Measurements from ENCODE around the gene PRKAG1.

PRKAG1 gene

DNA sequence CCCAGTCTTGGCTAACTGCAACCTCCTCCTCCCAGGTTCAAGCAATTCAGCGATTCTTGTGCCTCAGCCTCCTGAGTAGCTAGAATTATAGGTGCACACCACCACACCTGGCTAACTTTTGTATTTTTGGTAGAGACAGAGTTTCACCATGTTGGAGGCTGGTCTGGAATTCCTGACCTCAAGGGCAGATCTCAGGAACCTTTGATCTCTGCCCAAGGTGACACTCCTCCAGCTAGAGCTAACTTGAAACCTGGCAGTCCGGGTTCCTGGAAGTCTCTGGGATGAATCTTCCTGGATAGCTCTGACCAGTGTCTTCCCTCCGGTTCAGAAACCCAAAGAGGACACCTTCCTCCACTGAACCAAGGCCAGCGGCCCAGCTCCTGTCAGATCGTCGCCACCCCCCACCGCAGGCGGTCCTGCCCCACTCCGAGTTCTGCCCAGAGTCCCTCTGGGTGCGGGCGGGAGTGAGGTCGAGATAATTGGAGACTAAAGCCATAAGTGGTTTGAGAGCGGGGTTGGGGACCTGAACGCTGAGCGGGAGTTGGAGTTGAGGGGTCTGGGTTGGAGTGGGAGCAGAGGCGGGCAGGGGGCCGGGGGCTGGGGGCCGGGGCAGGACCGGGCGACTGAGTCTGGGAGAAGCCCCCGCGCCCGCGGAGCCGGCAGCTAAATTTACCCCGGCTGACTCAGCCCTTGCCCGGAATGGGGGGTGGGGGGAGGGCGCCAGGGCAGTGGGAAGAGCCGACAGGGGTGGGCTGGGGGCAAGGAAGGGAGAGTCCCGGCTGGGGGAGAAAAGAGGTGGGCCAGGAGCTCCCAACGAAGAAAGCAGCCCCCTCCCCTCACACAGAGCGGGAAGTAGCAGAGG, 24.1 kb downstream of the PRKAG1 start:
- TF ChIP-seq SUZ12 (IDR thresholded peaks at IDR 0.05; ENCODE audit: extremely low read depth, insufficient read depth, insufficient read length): no peak
- no peak for TF ChIP-seq ZNF274 (IDR thresholded peaks at IDR 0.05; ENCODE audit: low read depth, low read length)
- no peak for TF ChIP-seq YY1 (IDR thresholded peaks at IDR 0.05; ENCODE audit: insufficient read depth, insufficient read length)
- peaks cover 14% of the 10 kb centered on the region for H3K4me1 ChIP-seq (ENCODE audit: insufficient read depth, insufficient read length)
- H3K27me3 ChIP-seq (ENCODE audit: insufficient read depth, insufficient read length): peaks cover 41% of the 10 kb centered on the region
- H3K9ac ChIP-seq (ENCODE audit: insufficient read length, low read depth): no peak overlapping the region
- H3K4me3 ChIP-seq (ENCODE audit: insufficient read length, low read depth): no peak overlapping the region
- no peak for DNase-seq (ENCODE audit: low read depth, low spot score)
- no peaks in the 10 kb centered on the region for H3K9me3 ChIP-seq (ENCODE audit: insufficient read depth, low read length)
- no peaks in the 10 kb centered on the region for H3K36me3 ChIP-seq (ENCODE audit: insufficient read depth, insufficient read length, low read length)

DNA sequence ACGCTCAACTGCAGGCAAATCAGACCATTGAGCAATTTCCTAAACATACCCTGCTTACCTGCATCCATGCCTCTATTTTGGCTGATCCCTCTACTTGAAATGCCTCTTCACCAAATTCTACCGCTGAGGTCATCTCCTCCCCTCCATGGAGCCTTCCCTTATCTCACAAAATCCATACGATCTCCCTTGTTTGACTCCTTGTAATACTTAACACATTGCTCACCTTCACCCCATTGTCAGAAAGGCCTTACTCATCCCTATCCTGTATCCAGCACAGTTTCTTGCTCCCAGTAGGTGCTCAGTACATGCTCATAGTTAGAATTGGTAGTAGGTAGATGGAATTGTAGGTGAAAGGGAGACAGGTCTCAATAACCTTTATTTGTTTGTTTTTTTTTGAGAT, 24.8 kb downstream of the PRKAG1 start:
- Histone ChIP-seq H3K4me1 (ENCODE audit: insufficient read depth, insufficient read length) (peaks cover 14% of the 10 kb centered on the region), H3K27me3 (ENCODE audit: insufficient read depth, insufficient read length) (peaks cover 36% of the 10 kb centered on the region), H3K9me3 (ENCODE audit: insufficient read depth, low read length) (no peaks in the 10 kb centered on the region), H3K36me3 (ENCODE audit: insufficient read depth, insufficient read length, low read length) (no peaks in the 10 kb centered on the region), H3K9ac (ENCODE audit: insufficient read length, low read depth) (no peak overlapping the region), H3K4me3 (ENCODE audit: insufficient read length, low read depth) (no peak overlapping the region)
- no peak for DNase-seq (ENCODE audit: low read depth, low spot score)
- TF ChIP-seq YY1 (IDR thresholded peaks at IDR 0.05; ENCODE audit: insufficient read depth, insufficient read length): no peak

DNA sequence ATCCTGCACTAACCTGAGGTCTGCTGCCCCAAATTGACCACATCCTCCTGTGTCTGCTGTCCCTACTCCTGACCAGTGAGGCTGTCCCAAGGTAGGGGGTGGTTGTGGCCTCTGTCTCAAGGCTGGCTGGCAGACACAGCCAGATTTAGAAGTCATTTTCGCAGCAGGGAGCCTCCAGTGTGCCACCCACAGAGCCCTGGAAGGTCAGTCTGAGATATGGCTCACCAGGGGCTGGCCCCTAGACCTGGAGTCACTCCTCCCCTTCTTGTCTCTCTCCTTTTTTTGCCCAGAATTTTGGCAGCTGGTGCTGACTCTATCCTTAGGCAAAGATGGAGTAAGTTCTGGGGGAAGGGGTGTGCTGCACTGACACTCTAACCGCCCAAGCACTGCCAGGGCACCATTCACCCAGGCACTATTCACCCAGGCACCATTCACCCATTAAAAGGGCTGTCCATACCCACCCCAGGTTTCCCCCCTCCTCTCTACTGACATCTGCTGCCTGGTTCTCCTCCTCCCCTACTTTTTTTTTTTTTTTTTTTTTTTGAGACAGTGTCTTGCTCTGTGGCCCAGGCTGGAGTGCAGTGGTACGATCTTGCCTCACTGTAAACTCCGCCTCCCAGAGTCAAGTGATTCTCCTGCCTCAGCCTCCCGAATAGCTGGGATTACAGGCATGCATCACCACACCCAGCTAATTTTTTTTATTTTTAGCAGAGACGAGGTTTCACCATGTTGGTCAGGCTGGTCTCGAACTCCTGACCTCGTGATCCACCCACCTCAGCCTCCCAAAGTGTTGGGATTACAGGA, 27.1 kb downstream of the PRKAG1 start:
- DNase-seq (ENCODE audit: low read depth, low spot score): no peak
- Histone ChIP-seq H3K9ac (ENCODE audit: insufficient read length, low read depth) (no peak overlapping the region), H3K4me3 (ENCODE audit: insufficient read length, low read depth) (no peak overlapping the region), H3K27me3 (ENCODE audit: insufficient read depth, insufficient read length) (peaks cover 24% of the 10 kb centered on the region), H3K9me3 (ENCODE audit: insufficient read depth, low read length) (no peaks in the 10 kb centered on the region), H3K4me1 (ENCODE audit: insufficient read depth, insufficient read length) (peaks cover 11% of the 10 kb centered on the region), H3K36me3 (ENCODE audit: insufficient read depth, insufficient read length, low read length) (no peaks in the 10 kb centered on the region)
- TF ChIP-seq YY1 (IDR thresholded peaks at IDR 0.05; ENCODE audit: insufficient read depth, insufficient read length): no peak
- TF ChIP-seq SUZ12 (IDR thresholded peaks at IDR 0.05; ENCODE audit: extremely low read depth, insufficient read depth, insufficient read length): no peak
- no peak for TF ChIP-seq ZNF274 (IDR thresholded peaks at IDR 0.05; ENCODE audit: low read depth, low read length)

DNA sequence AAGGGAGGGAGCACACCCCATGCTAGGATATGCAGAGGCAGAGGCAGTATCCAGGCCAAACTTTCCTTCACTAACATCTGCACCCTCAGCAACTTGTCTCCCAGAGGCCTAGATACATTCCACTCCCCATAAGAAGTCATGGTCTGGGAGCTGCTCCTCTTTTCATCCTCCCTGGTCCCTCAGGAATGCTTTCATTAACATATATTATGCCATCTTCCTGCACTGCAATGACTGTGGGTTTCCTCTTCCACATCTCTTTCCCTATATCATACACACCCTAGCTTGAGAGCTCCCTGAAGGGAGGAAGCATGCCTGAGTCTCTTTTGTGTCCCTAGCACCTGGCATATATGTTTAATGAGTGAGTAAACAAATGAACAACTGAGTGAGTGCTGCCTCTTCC, 28.0 kb downstream of the PRKAG1 start:
- H3K27me3 ChIP-seq (ENCODE audit: insufficient read depth, insufficient read length): peaks cover 15% of the 10 kb centered on the region
- no peaks in the 10 kb centered on the region for H3K36me3 ChIP-seq (ENCODE audit: insufficient read depth, insufficient read length, low read length)
- no peak overlapping the region for H3K9ac ChIP-seq (ENCODE audit: insufficient read length, low read depth)
- H3K4me3 ChIP-seq (ENCODE audit: insufficient read length, low read depth): no peak overlapping the region
- DNase-seq (ENCODE audit: low read depth, low spot score): no peak
- H3K4me1 ChIP-seq (ENCODE audit: insufficient read depth, insufficient read length): peaks cover 10% of the 10 kb centered on the region
- no peak for TF ChIP-seq YY1 (IDR thresholded peaks at IDR 0.05; ENCODE audit: insufficient read depth, insufficient read length)
- no peak for TF ChIP-seq SUZ12 (IDR thresholded peaks at IDR 0.05; ENCODE audit: extremely low read depth, insufficient read depth, insufficient read length)
- TF ChIP-seq ZNF274 (IDR thresholded peaks at IDR 0.05; ENCODE audit: low read depth, low read length): no peak
- no peaks in the 10 kb centered on the region for H3K9me3 ChIP-seq (ENCODE audit: insufficient read depth, low read length)

DNA sequence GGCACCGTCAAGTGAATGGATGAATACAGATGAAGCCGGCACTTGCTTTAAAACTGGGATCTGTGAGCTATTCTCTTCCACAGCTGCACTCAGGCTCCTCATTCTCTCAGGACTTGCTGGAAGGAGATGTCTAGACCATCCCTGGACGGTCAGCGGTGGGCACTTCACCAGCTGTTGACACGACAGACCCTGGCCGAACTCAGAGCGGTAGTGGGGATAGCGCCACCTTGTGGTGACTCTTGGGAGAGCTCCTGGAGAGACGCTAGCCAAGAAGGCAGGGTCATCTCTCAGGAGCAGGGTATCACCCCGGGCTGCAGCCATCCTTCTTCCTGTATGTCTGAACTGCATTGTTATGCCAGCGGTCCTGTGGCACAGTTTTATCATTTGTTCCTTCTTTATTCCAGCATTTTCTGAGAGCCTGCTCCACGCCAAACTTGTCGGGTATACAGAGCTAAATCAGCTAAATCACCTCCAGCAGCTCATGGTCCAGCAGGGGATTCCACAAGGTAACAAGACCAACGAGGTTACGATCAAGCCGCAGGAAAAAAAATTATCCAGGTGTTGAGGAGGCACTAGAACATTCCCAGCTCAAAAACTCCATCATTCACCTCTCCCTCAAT, 30.4 kb downstream of the PRKAG1 start:
- no peaks in the 10 kb centered on the region for H3K9me3 ChIP-seq (ENCODE audit: insufficient read depth, low read length)
- no peak overlapping the region for H3K9ac ChIP-seq (ENCODE audit: insufficient read length, low read depth)
- H3K4me1 ChIP-seq (ENCODE audit: insufficient read depth, insufficient read length): peaks cover 12% of the 10 kb centered on the region
- peaks cover 29% of the 10 kb centered on the region for H3K27me3 ChIP-seq (ENCODE audit: insufficient read depth, insufficient read length)
- no peak overlapping the region for H3K4me3 ChIP-seq (ENCODE audit: insufficient read length, low read depth)
- no peak for TF ChIP-seq SUZ12 (IDR thresholded peaks at IDR 0.05; ENCODE audit: extremely low read depth, insufficient read depth, insufficient read length)
- TF ChIP-seq ZNF274 (IDR thresholded peaks at IDR 0.05; ENCODE audit: low read depth, low read length): no peak
- TF ChIP-seq YY1 (IDR thresholded peaks at IDR 0.05; ENCODE audit: insufficient read depth, insufficient read length): no peak
- no peaks in the 10 kb centered on the region for H3K36me3 ChIP-seq (ENCODE audit: insufficient read depth, insufficient read length, low read length)
- no peak for DNase-seq (ENCODE audit: low read depth, low spot score)

DNA sequence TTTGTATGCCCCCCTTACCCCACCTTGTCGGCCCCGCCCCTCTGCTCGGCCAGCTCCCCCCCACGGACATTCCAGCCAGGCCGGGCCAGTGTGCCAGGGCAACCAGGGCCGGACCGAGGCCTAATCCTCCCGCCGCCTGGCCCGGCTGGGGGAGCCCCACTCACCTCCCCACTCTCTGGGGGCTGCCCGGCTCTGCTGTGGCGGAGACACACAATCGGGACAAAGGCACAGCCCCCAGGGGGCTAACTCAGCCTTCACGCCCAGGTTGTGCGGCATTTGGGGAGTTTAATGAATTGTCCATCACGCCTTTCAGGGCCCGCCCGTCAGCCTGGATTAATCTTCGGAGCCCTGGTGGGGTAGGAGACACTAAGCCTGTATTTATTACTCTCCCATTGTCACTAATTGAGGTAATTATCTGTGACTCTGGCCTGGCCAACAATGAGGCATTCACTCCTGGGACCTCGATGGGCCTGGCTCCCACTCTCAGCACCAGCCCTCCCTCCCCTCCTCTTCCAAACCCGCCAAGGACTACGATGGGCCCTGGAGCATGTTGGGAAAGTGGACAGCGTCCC, 31.8 kb downstream of the PRKAG1 start:
- Histone ChIP-seq H3K9ac (ENCODE audit: insufficient read length, low read depth) (no peak overlapping the region), H3K4me1 (ENCODE audit: insufficient read depth, insufficient read length) (peaks cover 12% of the 10 kb centered on the region), H3K27me3 (ENCODE audit: insufficient read depth, insufficient read length) (peaks cover 42% of the 10 kb centered on the region), H3K4me3 (ENCODE audit: insufficient read length, low read depth) (no peak overlapping the region), H3K9me3 (ENCODE audit: insufficient read depth, low read length) (no peaks in the 10 kb centered on the region), H3K36me3 (ENCODE audit: insufficient read depth, insufficient read length, low read length) (no peaks in the 10 kb centered on the region)
- TF ChIP-seq YY1 (IDR thresholded peaks at IDR 0.05; ENCODE audit: insufficient read depth, insufficient read length) (no peak), SUZ12 (IDR thresholded peaks at IDR 0.05; ENCODE audit: extremely low read depth, insufficient read depth, insufficient read length) (no peak), ZNF274 (IDR thresholded peaks at IDR 0.05; ENCODE audit: low read depth, low read length) (no peak)
- no peak for DNase-seq (ENCODE audit: low read depth, low spot score)
